ENCODE data around the gene CCR8.

DNA sequence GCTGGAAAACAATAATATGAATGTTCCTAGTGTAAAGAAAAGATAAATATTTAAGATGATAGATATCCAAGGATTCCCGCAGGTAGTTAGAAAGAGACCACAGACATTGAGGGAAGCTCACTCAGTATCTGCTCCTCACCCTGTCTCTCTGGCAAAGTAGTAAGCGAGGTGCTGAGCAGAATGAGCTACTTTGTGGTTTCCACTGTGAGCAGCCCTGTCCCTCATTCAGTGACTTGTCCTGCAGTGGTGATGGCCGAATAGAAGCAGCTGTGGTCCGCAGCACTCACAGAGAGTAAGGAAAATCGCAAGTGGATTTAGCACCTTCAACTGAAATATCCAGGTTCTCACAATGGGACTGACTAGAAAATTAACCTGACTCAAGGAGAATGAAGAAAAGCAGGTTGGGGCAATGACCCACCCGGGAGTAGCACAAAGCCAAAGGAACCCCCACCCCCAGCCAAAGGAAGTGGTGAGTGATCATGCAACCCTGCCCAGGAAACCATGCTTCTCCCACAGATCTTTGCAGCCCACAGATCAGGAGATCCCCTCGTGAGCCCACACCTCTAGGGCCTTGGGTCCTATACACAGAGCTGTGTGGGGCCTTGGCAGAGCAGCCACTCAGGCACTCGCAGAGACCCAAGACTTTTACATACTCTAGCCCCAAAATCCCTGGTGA lies 31.9 kb downstream of the CCR8 start:
- TF ChIP-seq, protein P1, sequence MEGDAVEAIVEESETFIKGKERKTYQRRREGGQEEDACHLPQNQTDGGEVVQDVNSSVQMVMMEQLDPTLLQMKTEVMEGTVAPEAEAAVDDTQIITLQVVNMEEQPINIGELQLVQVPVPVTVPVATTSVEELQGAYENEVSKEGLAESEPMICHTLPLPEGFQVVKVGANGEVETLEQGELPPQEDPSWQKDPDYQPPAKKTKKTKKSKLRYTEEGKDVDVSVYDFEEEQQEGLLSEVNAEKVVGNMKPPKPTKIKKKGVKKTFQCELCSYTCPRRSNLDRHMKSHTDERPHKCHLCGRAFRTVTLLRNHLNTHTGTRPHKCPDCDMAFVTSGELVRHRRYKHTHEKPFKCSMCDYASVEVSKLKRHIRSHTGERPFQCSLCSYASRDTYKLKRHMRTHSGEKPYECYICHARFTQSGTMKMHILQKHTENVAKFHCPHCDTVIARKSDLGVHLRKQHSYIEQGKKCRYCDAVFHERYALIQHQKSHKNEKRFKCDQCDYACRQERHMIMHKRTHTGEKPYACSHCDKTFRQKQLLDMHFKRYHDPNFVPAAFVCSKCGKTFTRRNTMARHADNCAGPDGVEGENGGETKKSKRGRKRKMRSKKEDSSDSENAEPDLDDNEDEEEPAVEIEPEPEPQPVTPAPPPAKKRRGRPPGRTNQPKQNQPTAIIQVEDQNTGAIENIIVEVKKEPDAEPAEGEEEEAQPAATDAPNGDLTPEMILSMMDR (IDR thresholded peaks at IDR 0.05 in 4 of 5, conservative IDR thresholded peaks at IDR 0.05 in 1 of 5): no peak
- TF ChIP-seq POLR2A (IDR thresholded peaks at IDR 0.05): no peak

All from gastrocnemius medialis (tissue), 4 donors.